KMS-11 (cell line): Measurements from ENCODE around the gene PRR15L.

Experiments used
- H2AFZ ChIP-seq: fragments of 200-600 bp; sonication (generic); 2 replicates; pipeline ENCODE4 v1.6.1; 2016; ENCODE audit warnings: antibody characterized with exemption, mixed run types, low read depth
- H3K27ac ChIP-seq: fragments of 200-600 bp; sonication (generic); 2 replicates; pipeline ENCODE4 v1.6.1; 2016; ENCODE audit warnings: mild to moderate bottlenecking, mixed run types
- H3K27me3 ChIP-seq: fragments of 200-600 bp; sonication (generic); 2 replicates; pipeline ENCODE4 v1.6.1; 2017; ENCODE audit warnings: mild to moderate bottlenecking, low read depth, mixed run types, moderate library complexity; ENCODE audit not compliant: insufficient read depth
- H3K36me3 ChIP-seq: fragments of 200-600 bp; sonication (generic); 2 replicates; pipeline ENCODE4 v1.6.1; 2017; ENCODE audit warnings: mild to moderate bottlenecking, mixed run types; ENCODE audit not compliant: insufficient read depth
- H3K4me1 ChIP-seq: fragments of 200-600 bp; sonication (generic); 2 replicates; pipeline ENCODE4 v1.6.1; 2016; ENCODE audit warnings: mild to moderate bottlenecking, low read depth, mixed run types; ENCODE audit not compliant: poor library complexity, severe bottlenecking
- H3K4me2 ChIP-seq: fragments of 200-600 bp; sonication (generic); 2 replicates; pipeline ENCODE4 v1.7.0; 2016; ENCODE audit warnings: mild to moderate bottlenecking, mixed run types
- H3K4me3 ChIP-seq: fragments of 200-600 bp; sonication (generic); IDR thresholded peaks from 2 replicates; pipeline ENCODE4 v1.6.1; 2017; ENCODE audit warnings: low read depth, low read length, mixed read lengths; ENCODE audit not compliant: insufficient read depth
- H3K79me2 ChIP-seq: fragments of 200-600 bp; sonication (generic); 2 replicates; pipeline ENCODE4 v1.6.1; 2016; ENCODE audit warnings: low read depth, mixed run types; ENCODE audit not compliant: insufficient read depth
- H3K9ac ChIP-seq: fragments of 200-600 bp; sonication (generic); 2 replicates; pipeline ENCODE4 v1.6.1; 2016; ENCODE audit warnings: mild to moderate bottlenecking, mixed run types
- H4K20me1 ChIP-seq: fragments of 200-600 bp; sonication (generic); 2 replicates; pipeline ENCODE4 v1.6.1; 2016; ENCODE audit warnings: mild to moderate bottlenecking, mixed run types; ENCODE audit not compliant: insufficient read depth
- TF ChIP-seq, protein P1 (sequence below): fragments of 200-600 bp; sonication (generic); conservative IDR thresholded peaks from 2 replicates; pipeline ENCODE4 v1.6.1; 2017; ENCODE audit warnings: low read depth, mild to moderate bottlenecking, antibody characterized with exemption, low read length, moderate library complexity, mixed read lengths

PRR15L gene

DNA sequence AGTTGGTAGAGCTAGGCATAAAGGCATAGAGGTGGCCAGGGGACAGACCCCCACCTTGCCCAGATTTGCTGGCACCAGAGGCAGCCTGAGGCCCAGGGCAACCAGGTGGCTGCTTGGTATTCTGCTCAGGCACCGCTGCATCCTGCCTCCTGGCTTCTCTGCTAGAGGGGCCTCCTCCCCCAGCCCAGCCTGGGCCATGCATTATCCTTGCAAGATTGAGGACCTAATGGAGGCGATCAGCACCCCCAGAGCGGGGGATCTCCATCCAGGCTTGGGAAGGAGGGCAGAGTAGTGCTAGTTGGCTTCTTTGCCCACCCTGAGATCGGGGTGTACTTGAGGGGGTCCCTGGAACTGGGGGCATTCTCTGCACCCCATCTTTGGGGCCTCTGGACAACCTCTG lies 37.0 kb upstream of the PRR15L start:
- Histone ChIP-seq H3K9ac (no peak overlapping the region), H4K20me1 (no peaks in the 10 kb centered on the region), H3K4me3 (no peak overlapping the region), H3K79me2 (no peaks in the 10 kb centered on the region), H2AFZ (no peak overlapping the region), H3K27ac (no peak overlapping the region), H3K36me3 (no peaks in the 10 kb centered on the region), H3K27me3 (no peaks in the 10 kb centered on the region), H3K4me1 (peaks cover 16% of the 10 kb centered on the region), H3K4me2 (no peak overlapping the region)
- TF ChIP-seq, protein P1, sequence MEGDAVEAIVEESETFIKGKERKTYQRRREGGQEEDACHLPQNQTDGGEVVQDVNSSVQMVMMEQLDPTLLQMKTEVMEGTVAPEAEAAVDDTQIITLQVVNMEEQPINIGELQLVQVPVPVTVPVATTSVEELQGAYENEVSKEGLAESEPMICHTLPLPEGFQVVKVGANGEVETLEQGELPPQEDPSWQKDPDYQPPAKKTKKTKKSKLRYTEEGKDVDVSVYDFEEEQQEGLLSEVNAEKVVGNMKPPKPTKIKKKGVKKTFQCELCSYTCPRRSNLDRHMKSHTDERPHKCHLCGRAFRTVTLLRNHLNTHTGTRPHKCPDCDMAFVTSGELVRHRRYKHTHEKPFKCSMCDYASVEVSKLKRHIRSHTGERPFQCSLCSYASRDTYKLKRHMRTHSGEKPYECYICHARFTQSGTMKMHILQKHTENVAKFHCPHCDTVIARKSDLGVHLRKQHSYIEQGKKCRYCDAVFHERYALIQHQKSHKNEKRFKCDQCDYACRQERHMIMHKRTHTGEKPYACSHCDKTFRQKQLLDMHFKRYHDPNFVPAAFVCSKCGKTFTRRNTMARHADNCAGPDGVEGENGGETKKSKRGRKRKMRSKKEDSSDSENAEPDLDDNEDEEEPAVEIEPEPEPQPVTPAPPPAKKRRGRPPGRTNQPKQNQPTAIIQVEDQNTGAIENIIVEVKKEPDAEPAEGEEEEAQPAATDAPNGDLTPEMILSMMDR: no peak

DNA sequence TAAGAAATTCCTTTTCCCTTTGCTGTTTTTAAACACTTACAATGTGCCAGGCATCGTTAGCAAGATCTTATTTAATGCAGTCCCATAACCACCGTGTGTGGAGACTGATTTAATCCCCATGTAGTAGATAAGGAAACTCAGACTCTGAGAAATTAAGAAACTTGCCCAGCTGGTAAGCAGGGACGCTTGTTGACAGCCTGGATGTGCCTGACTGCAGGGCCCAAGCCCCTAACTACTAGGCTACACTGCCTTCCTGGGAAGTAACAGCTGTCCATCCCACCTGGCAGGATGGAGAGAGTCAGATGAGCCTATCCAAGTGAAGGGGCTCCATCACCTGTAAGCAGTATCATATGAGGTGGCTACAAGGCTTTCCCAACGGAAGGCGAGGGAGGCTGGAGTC lies 36.3 kb upstream of the PRR15L start:
- H3K36me3 ChIP-seq: no peaks in the 10 kb centered on the region
- no peaks in the 10 kb centered on the region for H4K20me1 ChIP-seq
- H3K4me3 ChIP-seq: no peak overlapping the region
- no peak overlapping the region for H3K4me2 ChIP-seq
- no peak overlapping the region for H3K9ac ChIP-seq
- H2AFZ ChIP-seq: no peak overlapping the region
- H3K79me2 ChIP-seq: no peaks in the 10 kb centered on the region
- H3K27ac ChIP-seq: no peak overlapping the region
- TF ChIP-seq, protein P1: no peak
- peaks cover 24% of the 10 kb centered on the region for H3K4me1 ChIP-seq
- no peaks in the 10 kb centered on the region for H3K27me3 ChIP-seq

DNA sequence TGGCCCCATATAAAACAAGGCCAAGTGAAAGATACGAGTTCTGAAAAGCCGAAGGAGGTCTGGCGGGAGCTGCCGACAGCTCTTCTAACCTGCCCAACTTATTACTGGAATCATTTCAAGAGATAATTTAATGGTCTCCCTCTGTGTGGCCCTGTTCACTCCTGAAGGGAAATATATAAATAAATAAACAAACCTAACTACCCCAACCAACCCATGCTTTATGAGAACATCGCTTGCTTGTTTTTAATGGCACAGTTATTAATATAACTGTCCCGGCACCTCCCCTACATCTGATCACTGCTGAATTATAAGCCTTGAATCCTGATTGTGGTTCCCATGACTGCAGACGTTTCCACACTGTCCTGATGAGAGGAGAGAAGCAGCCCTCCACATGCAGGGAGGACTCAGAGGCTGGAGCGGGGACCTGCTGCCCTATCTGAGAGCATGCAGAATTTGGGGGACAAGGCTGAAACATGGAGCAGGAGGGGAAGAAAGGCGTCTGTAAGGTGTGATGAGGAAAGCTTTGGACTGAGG lies 35.4 kb upstream of the PRR15L start:
- H3K27me3 ChIP-seq: no peaks in the 10 kb centered on the region
- TF ChIP-seq, protein P1: no peak
- no peaks in the 10 kb centered on the region for H3K36me3 ChIP-seq
- H3K9ac ChIP-seq: no peak overlapping the region
- H3K27ac ChIP-seq: no peak overlapping the region
- peaks cover 32% of the 10 kb centered on the region for H3K4me1 ChIP-seq
- no peaks in the 10 kb centered on the region for H3K79me2 ChIP-seq
- H3K4me2 ChIP-seq: no peak overlapping the region
- no peak overlapping the region for H2AFZ ChIP-seq
- no peak overlapping the region for H3K4me3 ChIP-seq
- no peaks in the 10 kb centered on the region for H4K20me1 ChIP-seq

DNA sequence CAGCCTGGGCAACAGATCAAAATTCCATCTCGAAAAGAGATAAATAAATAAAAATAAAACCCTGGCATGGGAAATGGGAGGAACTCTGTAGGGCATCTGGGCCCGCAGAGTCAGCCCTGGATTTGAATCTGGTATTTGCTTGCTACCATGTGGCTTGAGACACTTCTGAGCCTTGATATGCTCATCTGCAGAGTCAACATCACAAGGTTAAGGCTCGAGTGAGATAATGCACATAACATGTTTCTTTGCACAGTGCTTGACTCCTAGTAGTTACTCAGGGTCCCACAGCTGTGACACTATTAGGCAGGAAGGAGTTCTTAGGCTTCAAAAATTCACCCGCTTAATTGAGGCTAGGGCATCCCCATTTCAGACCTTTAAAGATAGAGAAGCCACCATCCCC lies 34.5 kb upstream of the PRR15L start:
- Histone ChIP-seq H3K4me1 (peaks cover 40% of the 10 kb centered on the region), H2AFZ (no peak overlapping the region), H3K9ac (no peak overlapping the region), H3K27ac (no peak overlapping the region), H3K27me3 (no peaks in the 10 kb centered on the region), H3K36me3 (no peaks in the 10 kb centered on the region), H4K20me1 (no peaks in the 10 kb centered on the region), H3K4me2 (no peak overlapping the region), H3K79me2 (no peaks in the 10 kb centered on the region), H3K4me3 (no peak overlapping the region)
- TF ChIP-seq, protein P1: no peak
